GM18951 (cell line): Measurements from ENCODE around the gene TTC9.

Experiments used
- POLR2A ChIP-seq: IDR thresholded peaks from 4 replicates; pipeline ENCODE4 v1.6.1; 2011; ENCODE audit warnings: mild to moderate bottlenecking; ENCODE audit not compliant: insufficient read length, insufficient read depth; ENCODE audit errors: extremely low read depth
- in situ Hi-C: fragments of 300-500 bp; cut with MboI; formaldehyde crosslinking; loops from one replicate; pipeline ENCODE4 v1.12.0; 2022; ENCODE audit warnings: low sequenced_read_pairs, mixed read lengths, inconsistent platforms; ENCODE audit not compliant: unreplicated experiment

TTC9 gene

DNA sequence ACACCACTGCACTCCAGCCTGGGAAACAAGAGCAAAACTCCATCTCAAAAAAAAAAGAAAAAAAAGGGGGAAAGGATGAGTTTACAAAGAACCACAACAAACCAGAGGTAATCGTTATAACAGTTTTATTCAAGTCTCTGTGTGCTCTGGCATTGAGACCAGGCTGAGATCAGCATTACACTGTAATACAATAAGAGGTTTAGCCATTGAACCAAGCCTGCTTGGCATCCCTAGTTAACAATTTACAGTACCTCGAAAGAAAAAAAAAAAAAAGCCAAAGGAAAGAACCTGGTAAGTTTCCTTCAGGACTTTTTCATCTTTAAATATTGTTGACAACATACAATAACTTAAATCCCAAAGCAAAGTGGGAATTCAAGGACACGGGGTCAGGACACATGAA lies 80.7 kb downstream of the TTC9 start:
- no peak for TF ChIP-seq POLR2A
- in situ Hi-C loops: loop anchor here (25.0 kb wide), 1 partner anchor 240 kb away; no protein-coding TSS in a partner anchor

DNA sequence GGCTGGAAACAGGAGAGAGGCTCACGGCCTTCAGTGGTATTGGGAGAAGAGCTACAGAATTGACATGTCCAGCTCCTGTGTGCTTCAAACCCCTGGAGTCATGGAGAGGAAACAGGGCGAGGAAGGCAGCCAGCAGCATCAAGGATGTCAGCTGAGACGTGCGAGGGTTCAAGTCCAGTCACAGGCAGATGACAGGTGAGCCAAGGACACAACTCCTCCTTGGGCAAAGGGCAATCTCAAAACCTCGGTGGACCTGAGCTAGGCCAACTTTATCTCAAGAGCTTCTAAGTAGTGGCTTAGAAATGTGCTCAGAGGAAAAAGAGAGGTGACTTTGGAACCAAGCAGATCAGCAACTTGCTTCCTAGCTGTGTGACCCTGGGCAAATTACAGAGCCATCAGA lies 81.6 kb downstream of the TTC9 start:
- no peak for TF ChIP-seq POLR2A
- in situ Hi-C loops: loop anchor here (25.0 kb wide), 1 partner anchor 239 kb away; no protein-coding TSS in a partner anchor

DNA sequence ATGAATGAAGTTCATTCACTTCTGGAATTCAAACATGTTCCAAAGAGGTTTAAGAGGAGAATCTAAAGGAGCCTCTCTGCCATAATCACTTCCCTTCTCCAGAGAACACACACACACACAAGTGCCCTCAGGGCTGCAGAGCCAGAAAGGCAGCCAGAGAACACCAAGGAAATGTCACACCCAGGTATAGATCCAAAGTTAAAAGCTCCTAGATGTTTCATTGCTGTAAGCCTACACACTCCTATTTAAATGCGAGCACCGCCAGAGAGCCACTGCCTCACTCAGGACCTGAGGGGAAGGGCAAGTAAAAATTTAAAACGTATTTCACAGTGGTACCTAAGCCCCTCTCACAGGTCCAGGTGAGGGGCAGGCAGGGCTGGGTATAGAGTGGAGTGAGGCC lies 82.4 kb downstream of the TTC9 start:
- TF ChIP-seq POLR2A: no peak
- in situ Hi-C loops: loop anchor here (25.0 kb wide), 1 partner anchor 238 kb away; no protein-coding TSS in a partner anchor

DNA sequence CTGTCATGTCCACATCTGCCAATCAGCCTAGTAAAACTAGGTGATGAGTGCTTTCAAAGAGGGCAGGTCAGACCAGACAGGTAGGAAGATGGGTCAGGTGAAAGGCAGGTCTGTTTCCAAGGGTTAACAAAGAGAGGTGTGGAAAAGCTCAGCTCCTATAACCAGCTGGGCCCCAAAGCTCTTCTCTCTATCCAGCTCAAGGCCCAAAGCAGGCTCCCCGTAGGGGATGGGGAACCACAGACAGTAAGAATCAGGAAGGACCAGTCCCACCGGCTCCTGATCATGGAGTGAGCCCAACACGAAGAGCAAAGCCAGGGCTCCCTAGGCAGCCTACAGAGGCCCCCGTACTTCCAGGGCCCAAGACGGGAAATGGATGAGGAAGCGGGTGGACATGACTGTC lies 83.2 kb downstream of the TTC9 start:
- in situ Hi-C loops: loop anchor here (25.0 kb wide), 1 partner anchor 237 kb away; no protein-coding TSS in a partner anchor
- TF ChIP-seq POLR2A: no peak
